KMS-11 (cell line): ENCODE results near the gene CDK3.
"Not testable (repeated sequence)": the region's sequence is repeated elsewhere in the genome, so short reads cannot be mapped to it uniquely, and the experiment has no call there.

Source experiments
- H2AFZ ChIP-seq: fragments of 200-600 bp; sonication (generic); 2 replicates; pipeline ENCODE4 v1.6.1; 2016; ENCODE audit warnings: antibody characterized with exemption, mixed run types, low read depth
- H3K27ac ChIP-seq: fragments of 200-600 bp; sonication (generic); 2 replicates; pipeline ENCODE4 v1.6.1; 2016; ENCODE audit warnings: mild to moderate bottlenecking, mixed run types
- H3K27me3 ChIP-seq: fragments of 200-600 bp; sonication (generic); 2 replicates; pipeline ENCODE4 v1.6.1; 2017; ENCODE audit warnings: mild to moderate bottlenecking, low read depth, mixed run types, moderate library complexity; ENCODE audit not compliant: insufficient read depth
- H3K36me3 ChIP-seq: fragments of 200-600 bp; sonication (generic); 2 replicates; pipeline ENCODE4 v1.6.1; 2017; ENCODE audit warnings: mild to moderate bottlenecking, mixed run types; ENCODE audit not compliant: insufficient read depth
- H3K4me1 ChIP-seq: fragments of 200-600 bp; sonication (generic); 2 replicates; pipeline ENCODE4 v1.6.1; 2016; ENCODE audit warnings: mild to moderate bottlenecking, low read depth, mixed run types; ENCODE audit not compliant: poor library complexity, severe bottlenecking
- H3K4me2 ChIP-seq: fragments of 200-600 bp; sonication (generic); 2 replicates; pipeline ENCODE4 v1.7.0; 2016; ENCODE audit warnings: mild to moderate bottlenecking, mixed run types
- H3K4me3 ChIP-seq: fragments of 200-600 bp; sonication (generic); IDR thresholded peaks from 2 replicates; pipeline ENCODE4 v1.6.1; 2017; ENCODE audit warnings: low read depth, low read length, mixed read lengths; ENCODE audit not compliant: insufficient read depth
- H3K79me2 ChIP-seq: fragments of 200-600 bp; sonication (generic); 2 replicates; pipeline ENCODE4 v1.6.1; 2016; ENCODE audit warnings: low read depth, mixed run types; ENCODE audit not compliant: insufficient read depth
- H3K9ac ChIP-seq: fragments of 200-600 bp; sonication (generic); 2 replicates; pipeline ENCODE4 v1.6.1; 2016; ENCODE audit warnings: mild to moderate bottlenecking, mixed run types
- H4K20me1 ChIP-seq: fragments of 200-600 bp; sonication (generic); 2 replicates; pipeline ENCODE4 v1.6.1; 2016; ENCODE audit warnings: mild to moderate bottlenecking, mixed run types; ENCODE audit not compliant: insufficient read depth
- TF ChIP-seq, protein P1 (sequence below): fragments of 200-600 bp; sonication (generic); conservative IDR thresholded peaks from 2 replicates; pipeline ENCODE4 v1.6.1; 2017; ENCODE audit warnings: low read depth, mild to moderate bottlenecking, antibody characterized with exemption, low read length, moderate library complexity, mixed read lengths

CDK3 gene

DNA sequence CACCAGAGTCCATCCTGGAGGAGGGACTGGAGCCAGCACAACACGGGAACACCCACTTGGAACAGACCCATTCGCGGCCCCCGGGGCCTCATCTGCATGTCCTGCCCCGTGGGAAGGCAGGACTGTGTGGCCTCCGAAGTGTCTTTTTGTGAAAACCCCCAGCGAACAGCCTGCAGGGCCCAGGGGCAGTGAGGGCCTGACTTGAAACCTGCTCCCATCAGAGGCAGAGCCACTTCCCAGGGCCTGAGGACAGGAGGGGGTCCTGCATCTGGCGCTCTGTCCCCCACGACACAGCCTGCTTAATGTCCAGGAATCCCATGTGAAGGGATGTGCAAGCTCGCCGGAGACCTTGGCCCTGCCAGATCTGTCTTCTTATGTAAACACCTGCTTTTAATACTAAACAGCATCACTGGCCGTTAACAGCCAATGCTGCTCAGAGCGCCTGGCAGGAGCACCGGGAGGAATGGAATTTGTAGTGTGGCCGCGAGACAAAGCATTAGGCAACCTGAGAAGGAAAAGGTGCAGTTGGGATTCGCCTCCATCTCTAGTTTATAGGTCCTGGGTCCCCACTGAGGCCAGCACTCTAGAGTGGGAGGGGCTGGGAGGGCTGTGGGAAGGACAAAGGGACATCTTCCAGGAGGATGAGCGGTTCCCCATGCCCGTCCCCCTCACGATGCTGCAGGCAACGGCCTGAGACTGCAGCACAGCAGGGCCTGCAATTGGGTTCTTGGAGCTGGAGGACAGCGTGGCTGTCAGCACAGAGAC is 36.0 kb downstream of the CDK3 start:
- H3K9ac ChIP-seq: no peak overlapping the region
- no peaks in the 10 kb centered on the region for H3K4me1 ChIP-seq
- peaks cover 4% of the 10 kb centered on the region; the same call in 1 of the 2 replicates for H3K36me3 ChIP-seq
- no peak overlapping the region for H3K4me2 ChIP-seq
- no peaks in the 10 kb centered on the region for H3K79me2 ChIP-seq
- no peak overlapping the region for H3K27ac ChIP-seq
- TF ChIP-seq, protein P1, sequence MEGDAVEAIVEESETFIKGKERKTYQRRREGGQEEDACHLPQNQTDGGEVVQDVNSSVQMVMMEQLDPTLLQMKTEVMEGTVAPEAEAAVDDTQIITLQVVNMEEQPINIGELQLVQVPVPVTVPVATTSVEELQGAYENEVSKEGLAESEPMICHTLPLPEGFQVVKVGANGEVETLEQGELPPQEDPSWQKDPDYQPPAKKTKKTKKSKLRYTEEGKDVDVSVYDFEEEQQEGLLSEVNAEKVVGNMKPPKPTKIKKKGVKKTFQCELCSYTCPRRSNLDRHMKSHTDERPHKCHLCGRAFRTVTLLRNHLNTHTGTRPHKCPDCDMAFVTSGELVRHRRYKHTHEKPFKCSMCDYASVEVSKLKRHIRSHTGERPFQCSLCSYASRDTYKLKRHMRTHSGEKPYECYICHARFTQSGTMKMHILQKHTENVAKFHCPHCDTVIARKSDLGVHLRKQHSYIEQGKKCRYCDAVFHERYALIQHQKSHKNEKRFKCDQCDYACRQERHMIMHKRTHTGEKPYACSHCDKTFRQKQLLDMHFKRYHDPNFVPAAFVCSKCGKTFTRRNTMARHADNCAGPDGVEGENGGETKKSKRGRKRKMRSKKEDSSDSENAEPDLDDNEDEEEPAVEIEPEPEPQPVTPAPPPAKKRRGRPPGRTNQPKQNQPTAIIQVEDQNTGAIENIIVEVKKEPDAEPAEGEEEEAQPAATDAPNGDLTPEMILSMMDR: no peak
- H3K4me3 ChIP-seq: no peak overlapping the region
- no peak overlapping the region for H2AFZ ChIP-seq
- H4K20me1 ChIP-seq: no peaks in the 10 kb centered on the region
- no peaks in the 10 kb centered on the region for H3K27me3 ChIP-seq

DNA sequence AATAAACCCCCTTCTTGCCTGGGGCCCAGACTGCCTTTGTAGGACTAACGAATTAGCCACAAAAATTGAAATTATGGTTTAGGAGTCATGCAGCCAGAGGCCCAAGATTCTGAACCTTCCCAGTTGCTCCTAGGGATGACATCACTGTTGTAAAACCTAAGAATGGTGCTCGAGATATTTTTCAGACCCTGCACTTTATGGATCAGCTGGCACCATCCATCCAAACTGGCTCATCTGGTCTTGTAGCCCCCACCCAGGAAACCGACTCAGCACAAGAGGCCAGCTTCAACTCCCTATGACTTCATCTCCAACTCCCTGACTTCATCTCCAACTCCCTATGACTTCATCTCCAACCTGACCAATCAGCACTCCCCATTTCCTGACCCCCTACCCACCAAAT is 37.4 kb downstream of the CDK3 start:
- no peak overlapping the region for H3K4me3 ChIP-seq
- no peak overlapping the region for H3K4me2 ChIP-seq
- H3K9ac ChIP-seq: no peak overlapping the region
- H4K20me1 ChIP-seq: no peaks in the 10 kb centered on the region
- no peak overlapping the region for H3K27ac ChIP-seq
- H3K27me3 ChIP-seq: no peaks in the 10 kb centered on the region
- no peaks in the 10 kb centered on the region for H3K79me2 ChIP-seq
- TF ChIP-seq, protein P1: no peak
- peaks cover 4% of the 10 kb centered on the region; the same call in 1 of the 2 replicates for H3K36me3 ChIP-seq
- no peaks in the 10 kb centered on the region for H3K4me1 ChIP-seq
- no peak overlapping the region for H2AFZ ChIP-seq

DNA sequence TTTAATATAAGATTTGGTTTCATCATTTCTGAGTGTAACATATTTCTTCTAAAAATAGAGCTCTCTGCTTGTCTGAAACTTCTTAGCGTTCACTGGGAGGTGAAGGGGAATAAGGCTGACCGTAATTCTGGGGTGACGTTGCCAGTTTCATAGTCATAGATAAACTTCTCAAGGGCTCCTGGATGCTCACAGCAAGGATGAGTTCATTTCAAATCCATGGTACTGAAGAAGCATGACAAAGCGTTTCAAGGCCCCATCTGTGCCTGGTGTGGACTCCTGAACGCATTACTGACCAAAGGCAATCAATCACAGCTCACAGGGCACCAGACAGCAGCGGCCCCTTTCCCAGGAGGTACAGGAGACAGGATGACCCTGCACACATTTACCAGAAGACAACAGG is 38.5 kb downstream of the CDK3 start:
- no peaks in the 10 kb centered on the region for H3K4me1 ChIP-seq
- H3K4me3 ChIP-seq: no peak overlapping the region
- no peak overlapping the region for H2AFZ ChIP-seq
- H3K4me2 ChIP-seq: no peak overlapping the region
- no peaks in the 10 kb centered on the region for H3K79me2 ChIP-seq
- no peak overlapping the region for H3K9ac ChIP-seq
- H3K36me3 ChIP-seq: peaks cover 4% of the 10 kb centered on the region; the same call in 1 of the 2 replicates
- no peak overlapping the region for H3K27ac ChIP-seq
- H4K20me1 ChIP-seq: no peaks in the 10 kb centered on the region
- no peaks in the 10 kb centered on the region for H3K27me3 ChIP-seq
- TF ChIP-seq, protein P1: no peak

- Histone ChIP-seq H3K9ac (no peak overlapping the region), H3K36me3 (peaks cover 11% of the 10 kb centered on the region; the same call in 1 of the 2 replicates), H3K79me2 (no peaks in the 10 kb centered on the region), H4K20me1 (no peaks in the 10 kb centered on the region), H3K4me2 (no peak overlapping the region), H3K4me1 (no peaks in the 10 kb centered on the region), H3K27me3 (no peaks in the 10 kb centered on the region), H2AFZ (no peak overlapping the region), H3K4me3 (no peak overlapping the region), H3K27ac (no peak overlapping the region)
- TF ChIP-seq, protein P1: no peak
Measured at GRCh38 chr17:76040376-76040775, 39.7 kb downstream of the CDK3 start.

DNA sequence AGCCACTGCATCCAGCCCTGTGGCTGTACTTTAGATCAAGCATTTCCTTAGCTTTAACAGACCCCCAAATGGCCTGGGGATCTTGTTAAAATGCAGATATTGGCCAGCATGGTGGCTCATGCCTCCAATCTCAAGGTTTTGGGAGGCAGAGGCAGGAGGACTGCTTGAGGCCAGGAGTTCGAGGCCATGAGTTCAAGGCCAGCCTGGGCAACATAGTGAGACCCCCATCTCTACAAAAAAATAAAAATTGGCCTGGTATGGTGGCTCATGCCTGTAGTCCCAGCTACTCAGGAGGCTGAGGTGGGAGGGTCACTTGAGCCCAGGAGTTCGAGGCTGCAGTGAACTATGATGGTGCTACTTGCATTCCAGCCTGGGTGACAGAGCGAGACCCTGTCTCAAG is 42.2 kb downstream of the CDK3 start:
- H3K4me2 ChIP-seq, H3K4me3 ChIP-seq, H3K27me3 ChIP-seq, H3K4me1 ChIP-seq, H3K9ac ChIP-seq, H3K27ac ChIP-seq, H4K20me1 ChIP-seq, H3K79me2 ChIP-seq, H2AFZ ChIP-seq: not testable (repeated sequence)
- peaks cover 12% of the 10 kb centered on the region; the same call in 1 of the 2 replicates for H3K36me3 ChIP-seq

GRCh38 chr17:76044475-76045007 is 43.9 kb downstream of the CDK3 start:
- not testable (repeated sequence) for H3K4me2 ChIP-seq, H3K79me2 ChIP-seq, H3K9ac ChIP-seq, H4K20me1 ChIP-seq, H3K27me3 ChIP-seq, H3K27ac ChIP-seq, H2AFZ ChIP-seq, H3K4me3 ChIP-seq, H3K4me1 ChIP-seq
- peaks cover 26% of the 10 kb centered on the region; the same call in 1 of the 2 replicates for H3K36me3 ChIP-seq
